Measurements from ENCODE around the gene BMPR1A.
"Not testable (repeated sequence)": the region's sequence is repeated elsewhere in the genome, so short reads cannot be mapped to it uniquely, and the experiment has no call there.

Gene BMPR1A

GRCh38 chr10:86850481-86850880 is 94.1 kb downstream of the BMPR1A start:
- Mint-ChIP-seq H3K36me3 (ENCODE audit: low read depth) (peaks cover 8% of the 10 kb centered on the region), H3K4me1 (ENCODE audit: low read depth) (no peaks in the 10 kb centered on the region), H3K27me3 (no peaks in the 10 kb centered on the region), H3K27ac (no peak overlapping the region), H3K4me3 (no peak overlapping the region), H3K9me3 (no peaks in the 10 kb centered on the region)
- no peak for DNase-seq

GRCh38 chr10:86851328-86852207 is 95.1 kb downstream of the BMPR1A start:
- DNase-seq: no peak
- Mint-ChIP-seq H3K27me3 (no peaks in the 10 kb centered on the region), H3K4me3 (no peak overlapping the region), H3K36me3 (ENCODE audit: low read depth) (peaks cover 8% of the 10 kb centered on the region), H3K9me3 (no peaks in the 10 kb centered on the region), H3K27ac (no peak overlapping the region), H3K4me1 (ENCODE audit: low read depth) (no peaks in the 10 kb centered on the region)

- H3K36me3 Mint-ChIP-seq (ENCODE audit: low read depth); H3K9me3 Mint-ChIP-seq; H3K27ac Mint-ChIP-seq; H3K4me1 Mint-ChIP-seq (ENCODE audit: low read depth); H3K4me3 Mint-ChIP-seq; DNase-seq; H3K27me3 Mint-ChIP-seq: not testable (repeated sequence)
Measured at GRCh38 chr10:86853582-86853981, 97.2 kb downstream of the BMPR1A start.

GRCh38 chr10:86855513-86855912 is 99.1 kb downstream of the BMPR1A start:
- no peaks in the 10 kb centered on the region for H3K9me3 Mint-ChIP-seq
- DNase-seq: no peak
- no peak overlapping the region for H3K27ac Mint-ChIP-seq
- H3K4me3 Mint-ChIP-seq: no peak overlapping the region
- peaks cover 8% of the 10 kb centered on the region for H3K36me3 Mint-ChIP-seq (ENCODE audit: low read depth)
- no peaks in the 10 kb centered on the region for H3K4me1 Mint-ChIP-seq (ENCODE audit: low read depth)
- no peaks in the 10 kb centered on the region for H3K27me3 Mint-ChIP-seq

GRCh38 chr10:86856156-86856555 is 99.7 kb downstream of the BMPR1A start:
- Mint-ChIP-seq H3K4me3 (no peak overlapping the region), H3K36me3 (ENCODE audit: low read depth) (peaks cover 8% of the 10 kb centered on the region), H3K9me3 (no peaks in the 10 kb centered on the region), H3K27ac (no peak overlapping the region), H3K4me1 (ENCODE audit: low read depth) (no peaks in the 10 kb centered on the region), H3K27me3 (no peaks in the 10 kb centered on the region)
- DNase-seq: no peak

- H3K27me3 Mint-ChIP-seq: no peaks in the 10 kb centered on the region
- peaks cover 5% of the 10 kb centered on the region for H3K36me3 Mint-ChIP-seq (ENCODE audit: low read depth)
- no peak for DNase-seq
- no peak overlapping the region for H3K27ac Mint-ChIP-seq
- no peak overlapping the region for H3K4me3 Mint-ChIP-seq
- H3K4me1 Mint-ChIP-seq (ENCODE audit: low read depth): no peaks in the 10 kb centered on the region
- H3K9me3 Mint-ChIP-seq: no peaks in the 10 kb centered on the region
Measured at GRCh38 chr10:86857128-86857721, 100.8 kb downstream of the BMPR1A start.

GRCh38 chr10:86858011-86858410 is 101.6 kb downstream of the BMPR1A start:
- no peak overlapping the region for H3K4me3 Mint-ChIP-seq
- H3K27ac Mint-ChIP-seq: no peak overlapping the region
- no peak for DNase-seq
- no peaks in the 10 kb centered on the region for H3K9me3 Mint-ChIP-seq
- no peaks in the 10 kb centered on the region for H3K27me3 Mint-ChIP-seq
- no peaks in the 10 kb centered on the region for H3K4me1 Mint-ChIP-seq (ENCODE audit: low read depth)
- H3K36me3 Mint-ChIP-seq (ENCODE audit: low read depth): peaks cover 4% of the 10 kb centered on the region

- Mint-ChIP-seq H3K4me3 (no peak overlapping the region), H3K9me3 (no peaks in the 10 kb centered on the region), H3K36me3 (ENCODE audit: low read depth) (no peaks in the 10 kb centered on the region), H3K27ac (no peak overlapping the region), H3K27me3 (no peaks in the 10 kb centered on the region), H3K4me1 (ENCODE audit: low read depth) (no peaks in the 10 kb centered on the region)
- DNase-seq: no peak
Measured at GRCh38 chr10:86861351-86861750, 104.9 kb downstream of the BMPR1A start.

- Mint-ChIP-seq H3K27ac (no peak overlapping the region), H3K4me1 (ENCODE audit: low read depth) (no peaks in the 10 kb centered on the region), H3K27me3 (no peaks in the 10 kb centered on the region), H3K36me3 (ENCODE audit: low read depth) (no peaks in the 10 kb centered on the region), H3K4me3 (no peak overlapping the region), H3K9me3 (no peaks in the 10 kb centered on the region)
- DNase-seq: no peak
Measured at GRCh38 chr10:86862373-86862772, 106.0 kb downstream of the BMPR1A start.

- Mint-ChIP-seq H3K27me3 (no peaks in the 10 kb centered on the region), H3K27ac (no peak overlapping the region), H3K9me3 (no peaks in the 10 kb centered on the region), H3K36me3 (ENCODE audit: low read depth) (no peaks in the 10 kb centered on the region), H3K4me3 (no peak overlapping the region), H3K4me1 (ENCODE audit: low read depth) (no peaks in the 10 kb centered on the region)
- no peak for DNase-seq
Measured at GRCh38 chr10:86862786-86863483, 106.5 kb downstream of the BMPR1A start.

- Mint-ChIP-seq H3K4me1 (ENCODE audit: low read depth) (no peaks in the 10 kb centered on the region), H3K27me3 (no peaks in the 10 kb centered on the region), H3K9me3 (no peaks in the 10 kb centered on the region), H3K36me3 (ENCODE audit: low read depth) (no peaks in the 10 kb centered on the region), H3K4me3 (no peak overlapping the region), H3K27ac (no peak overlapping the region)
- no peak for DNase-seq
Measured at GRCh38 chr10:86863484-86863842, 107.0 kb downstream of the BMPR1A start.

GRCh38 chr10:86865011-86865811 is 108.8 kb downstream of the BMPR1A start:
- not testable (repeated sequence) for H3K27me3 Mint-ChIP-seq; H3K4me3 Mint-ChIP-seq; DNase-seq; H3K9me3 Mint-ChIP-seq; H3K27ac Mint-ChIP-seq; H3K36me3 Mint-ChIP-seq (ENCODE audit: low read depth); H3K4me1 Mint-ChIP-seq (ENCODE audit: low read depth)

- no peak for DNase-seq
- Mint-ChIP-seq H3K9me3 (no peaks in the 10 kb centered on the region), H3K4me3 (no peak overlapping the region), H3K27ac (no peak overlapping the region), H3K4me1 (ENCODE audit: low read depth) (no peaks in the 10 kb centered on the region), H3K36me3 (ENCODE audit: low read depth) (no peaks in the 10 kb centered on the region), H3K27me3 (no peaks in the 10 kb centered on the region)
Measured at GRCh38 chr10:86867149-86867548, 110.7 kb downstream of the BMPR1A start.

- Mint-ChIP-seq H3K4me3 (no peak overlapping the region), H3K27ac (no peak overlapping the region), H3K4me1 (ENCODE audit: low read depth) (no peaks in the 10 kb centered on the region), H3K36me3 (ENCODE audit: low read depth) (no peaks in the 10 kb centered on the region), H3K9me3 (no peaks in the 10 kb centered on the region), H3K27me3 (no peaks in the 10 kb centered on the region)
- no peak for DNase-seq
Measured at GRCh38 chr10:86868353-86868752, 111.9 kb downstream of the BMPR1A start.

Data from activated T-cell treated with anti-CD3 and anti-CD28 coated beads, Interleukin-2, amount 50 U/mL, for 24 hours (primary cell).